ENCODE measurements around the gene IRAK2. TPM values are rescaled to one million over a fixed set of nuclear protein-coding genes. Genes with fewer than 3 reads are reported as not detected.

IRAK2 gene
- total and polyA plus RNA-seq, 12 donors = 2.1 to 8.7 (median 4.9) TPM

- H3K27ac ChIP-seq = no peak overlapping the region
- no peak overlapping the region for H3K4me3 ChIP-seq
- H3K27me3 ChIP-seq = no peaks in the 10 kb centered on the region
- no peaks in the 10 kb centered on the region for H3K9me3 ChIP-seq (replicated peaks in 1 of 3)
- WGBS, 4 donors = 77 to 89% (median 87%) methylated on average over 5 of the region's 5 CpGs
- H3K4me1 ChIP-seq (replicated peaks in 1 of 2) = peaks cover 0 to 28% of the 10 kb centered on the region in 2 donors
- no peak for DNase-seq
- intact Hi-C loops (cut with DNase I) = no loop called here
- H3K36me3 ChIP-seq (replicated peaks in 1 of 2) = no peaks in the 10 kb centered on the region
- TF ChIP-seq CTCF (IDR thresholded peaks at IDR 0.05) (no peak), POLR2A (IDR thresholded peaks at IDR 0.05) (no peak)
Observed at GRCh38 chr3:10182950-10183349, 18.2 kb downstream of the IRAK2 start.

- no peak for TF ChIP-seq POLR2A (IDR thresholded peaks at IDR 0.05)
- TF ChIP-seq CTCF (IDR thresholded peaks at IDR 0.05) = no peak
- no peak overlapping the region for H3K4me3 ChIP-seq
- intact Hi-C loops (cut with DNase I) = no loop called here
- H3K36me3 ChIP-seq (replicated peaks in 1 of 2) = no peaks in the 10 kb centered on the region
- no peak for DNase-seq
- peaks cover 7 to 37% of the 10 kb centered on the region in 2 donors for H3K4me1 ChIP-seq (replicated peaks in 1 of 2)
- H3K27ac ChIP-seq = no peak overlapping the region
- H3K27me3 ChIP-seq = no peaks in the 10 kb centered on the region
- 78 to 85% (median 79%) methylated on average over 2 of the region's 2 CpGs for WGBS, 4 donors
- no peaks in the 10 kb centered on the region for H3K9me3 ChIP-seq (replicated peaks in 1 of 3)
Observed at GRCh38 chr3:10184250-10184649, 19.5 kb downstream of the IRAK2 start.

GRCh38 chr3:10185804-10186762 is 21.4 kb downstream of the IRAK2 start:
- no peak for DNase-seq
- Histone ChIP-seq H3K36me3 (replicated peaks in 1 of 2) (no peaks in the 10 kb centered on the region), H3K27me3 (no peaks in the 10 kb centered on the region), H3K4me3 (no peak overlapping the region), H3K27ac (peak overlapping the region in 2 of 5 donors; percentile 35 to 47), H3K4me1 (replicated peaks in 1 of 2) (peaks cover 17 to 55% of the 10 kb centered on the region in 2 donors), H3K9me3 (replicated peaks in 1 of 3) (no peaks in the 10 kb centered on the region)
- TF ChIP-seq CTCF (IDR thresholded peaks at IDR 0.05) (no peak), POLR2A (IDR thresholded peaks at IDR 0.05) (no peak)
- intact Hi-C loops (cut with DNase I) = no loop called here
- 64 to 77% (median 73%) methylated on average over 12 of the region's 12 CpGs for WGBS, 4 donors

- Histone ChIP-seq H3K9me3 (replicated peaks in 1 of 3) (no peaks in the 10 kb centered on the region), H3K4me1 (replicated peaks in 1 of 2) (peaks cover 30 to 60% of the 10 kb centered on the region in 2 donors), H3K27ac (peak overlapping the region in 2 of 5 donors; percentile 23 to 42), H3K4me3 (no peak overlapping the region), H3K27me3 (no peaks in the 10 kb centered on the region), H3K36me3 (replicated peaks in 1 of 2) (no peaks in the 10 kb centered on the region)
- TF ChIP-seq CTCF (IDR thresholded peaks at IDR 0.05) (no peak), POLR2A (IDR thresholded peaks at IDR 0.05) (no peak)
- DNase-seq = no peak
- intact Hi-C loops (cut with DNase I) = no loop called here
- 79 to 89% (median 84%) methylated on average over 4 of the region's 4 CpGs for WGBS, 4 donors
Observed at GRCh38 chr3:10187290-10187876, 22.7 kb downstream of the IRAK2 start.
